GM12873 (cell line): ENCODE results near the gene ITGA2.

Experiments
- TF ChIP-seq, protein P1 (sequence below): IDR thresholded peaks from 2 replicates; pipeline ENCODE4 v1.5.1; 2012; ENCODE audit warnings: low read depth, mild to moderate bottlenecking, moderate library complexity, low read length, control low read depth; ENCODE audit not compliant: insufficient read depth; ENCODE audit errors: missing control alignments

The ITGA2 gene

DNA sequence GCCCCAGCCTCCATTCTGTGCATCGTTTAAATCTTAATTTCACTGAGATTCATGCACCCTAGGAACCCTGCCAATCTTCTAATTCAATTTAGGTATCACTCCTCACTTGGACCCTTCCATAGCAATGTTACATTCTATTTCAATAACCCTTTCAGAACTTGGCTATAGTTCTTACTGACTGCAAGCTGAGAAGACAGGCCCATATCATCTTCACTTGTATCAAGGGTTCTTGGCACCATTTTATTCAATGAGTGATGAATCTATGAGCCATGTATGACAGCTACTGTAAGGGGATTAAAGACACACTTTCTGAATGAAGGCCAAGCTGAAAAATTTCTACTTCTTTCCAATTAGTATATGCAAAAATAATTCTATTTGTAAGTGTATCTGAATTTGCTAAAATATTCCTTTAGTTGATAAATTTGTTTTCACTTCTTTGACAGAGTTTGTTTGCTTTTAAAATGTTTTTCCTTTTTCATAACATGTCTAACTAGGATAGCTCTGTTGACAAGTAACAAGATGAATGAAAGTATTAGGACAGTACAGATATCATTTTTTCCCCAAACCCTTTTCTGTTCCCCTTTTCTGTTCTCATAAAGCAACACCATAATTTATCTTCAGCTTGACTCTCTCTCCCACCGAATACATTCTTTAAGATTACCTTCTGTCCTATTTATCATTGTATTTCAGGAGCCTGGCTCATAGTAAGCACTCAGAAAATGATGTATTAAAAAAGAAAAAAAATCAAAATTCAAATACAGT, 9.6 kb downstream of the ITGA2 start:
- TF ChIP-seq, protein P1, sequence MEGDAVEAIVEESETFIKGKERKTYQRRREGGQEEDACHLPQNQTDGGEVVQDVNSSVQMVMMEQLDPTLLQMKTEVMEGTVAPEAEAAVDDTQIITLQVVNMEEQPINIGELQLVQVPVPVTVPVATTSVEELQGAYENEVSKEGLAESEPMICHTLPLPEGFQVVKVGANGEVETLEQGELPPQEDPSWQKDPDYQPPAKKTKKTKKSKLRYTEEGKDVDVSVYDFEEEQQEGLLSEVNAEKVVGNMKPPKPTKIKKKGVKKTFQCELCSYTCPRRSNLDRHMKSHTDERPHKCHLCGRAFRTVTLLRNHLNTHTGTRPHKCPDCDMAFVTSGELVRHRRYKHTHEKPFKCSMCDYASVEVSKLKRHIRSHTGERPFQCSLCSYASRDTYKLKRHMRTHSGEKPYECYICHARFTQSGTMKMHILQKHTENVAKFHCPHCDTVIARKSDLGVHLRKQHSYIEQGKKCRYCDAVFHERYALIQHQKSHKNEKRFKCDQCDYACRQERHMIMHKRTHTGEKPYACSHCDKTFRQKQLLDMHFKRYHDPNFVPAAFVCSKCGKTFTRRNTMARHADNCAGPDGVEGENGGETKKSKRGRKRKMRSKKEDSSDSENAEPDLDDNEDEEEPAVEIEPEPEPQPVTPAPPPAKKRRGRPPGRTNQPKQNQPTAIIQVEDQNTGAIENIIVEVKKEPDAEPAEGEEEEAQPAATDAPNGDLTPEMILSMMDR, result no peak

- TF ChIP-seq, protein P1, result no peak
These were observed 10.3 kb downstream of the ITGA2 start for GRCh38 chr5:52999344-52999949.

GRCh38 chr5:53001541-53001940, 12.4 kb downstream of the ITGA2 start:
- TF ChIP-seq, protein P1, result no peak

- TF ChIP-seq, protein P1, result no peak
These were observed 13.3 kb downstream of the ITGA2 start for GRCh38 chr5:53002491-53002890.

DNA sequence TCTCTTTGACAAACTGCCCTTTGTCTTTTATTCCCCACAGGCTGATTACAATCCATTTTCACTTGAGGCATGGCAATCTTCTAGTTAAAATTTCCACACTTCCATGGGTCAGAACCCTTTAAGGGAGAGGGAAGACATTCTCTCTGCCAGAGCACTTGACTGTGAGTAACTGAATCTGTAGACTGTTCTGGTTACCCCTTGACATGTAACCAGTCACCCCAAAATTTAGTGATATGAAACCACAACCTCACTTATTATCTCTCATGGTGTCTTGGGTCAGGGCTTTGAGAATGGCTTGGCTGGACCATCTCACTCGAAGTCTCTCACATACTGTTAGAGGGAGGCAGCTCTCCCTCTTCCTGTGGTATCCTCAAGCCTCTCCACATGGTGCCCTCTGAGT, 14.0 kb downstream of the ITGA2 start:
- TF ChIP-seq, protein P1, result no peak

GRCh38 chr5:53006911-53007890, 18.0 kb downstream of the ITGA2 start:
- TF ChIP-seq, protein P1, result no peak

GRCh38 chr5:53008751-53009150, 19.6 kb downstream of the ITGA2 start:
- TF ChIP-seq, protein P1, result no peak
